Esophagus muscularis mucosa (tissue), 4 donors: ENCODE results near the gene CFAP410. TPM values are rescaled to one million over a fixed set of nuclear protein-coding genes. Genes with fewer than 3 reads are reported as not detected.
A peak's percentile ranks its signal among the peaks of the same experiment; 100 is the strongest.

Experiments
- DNase-seq: peaks from one replicate; pipeline ENCODE4 v3.0.0-alpha.2; 2017; ENCODE audit errors: extremely low spot score
- H3K27ac ChIP-seq, 4 donors: fragments of 200-600 bp; sonication (generic); replicated peaks in 1 of 4; 1 replicate in 3 of 4; 2 replicates in 1 of 4; pipeline ENCODE4 v1.5.1; 2016 to 2019; ENCODE audit warnings: mild to moderate bottlenecking in 1 of 4
- H3K27me3 ChIP-seq, 4 donors: fragments of 200-600 bp; sonication (generic); one replicate each; pipeline versions ENCODE4 v1.5.1 to v1.6.0; 2016 to 2019
- H3K36me3 ChIP-seq, 4 donors: fragments of 200-600 bp; sonication (generic); one replicate each; pipeline ENCODE4 v1.5.1; 2016 to 2019
- H3K4me1 ChIP-seq, 4 donors: fragments of 200-600 bp; sonication (generic); one replicate each; pipeline ENCODE4 v1.5.1; 2016 to 2019
- H3K4me3 ChIP-seq, 4 donors: fragments of 200-600 bp; sonication (generic); 1 replicate in 2 of 4; 2 replicates in 2 of 4; pipeline ENCODE4 v1.5.1; 2016 to 2019; ENCODE audit warnings: mild to moderate bottlenecking in 4 of 4, moderate library complexity in 1 of 4
- H3K9me3 ChIP-seq, 4 donors: fragments of 200-600 bp; sonication (generic); 1 replicate in 3 of 4; 2 replicates in 1 of 4; pipeline ENCODE4 v1.5.1; 2016 to 2019
- EP300 ChIP-seq: sonication (generic); formaldehyde crosslinking; IDR thresholded peaks from one replicate; pipeline ENCODE4 v1.6.1; 2017; ENCODE audit warnings: antibody characterized with exemption
- POLR2A ChIP-seq: fragments of 450-650 bp; IDR thresholded peaks from one replicate; pipeline ENCODE4 v1.6.1; 2017; ENCODE audit warnings: antibody characterized with exemption, moderate library complexity, mild to moderate bottlenecking, low read depth
- POLR2AphosphoS5 ChIP-seq, 2 donors: sonication (generic); formaldehyde crosslinking; IDR thresholded peaks; one replicate each; pipeline ENCODE4 v1.6.1; 2017; ENCODE audit warnings: antibody characterized with exemption in 2 of 2
- WGBS: methylation state at CpG from one replicate; pipeline ENCODE4 v1.1.5; 2018; 5-methylcytosine and 5-hydroxymethylcytosine counted together
- intact Hi-C: fragments of 100-400 bp; cut with DNase I; formaldehyde crosslinking; loops from one replicate; pipeline ENCODE4 v1.15.1; 2023
- total RNA-seq, 4 donors: library from RNA; depleted of rRNA; stranded (reverse); fragments of >200 nt; gene quantifications; one replicate each; pipeline versions ENCODE4 v1.1.0 to v1.2.1, GENCODE V29; 2016
- TF ChIP-seq, protein P1 (sequence below), 3 experiments: fragments of 200-600 bp in 2 of 3; fragments of 450-650 bp in 1 of 3; sonication (generic) in 2 of 3; IDR thresholded peaks; one replicate each; pipeline ENCODE4 v1.5.1; 2017 to 2019; ENCODE audit warnings: antibody characterized with exemption in 3 of 3, mild to moderate bottlenecking in 2 of 3, moderate library complexity in 1 of 3

Gene CFAP410
- total RNA-seq, 4 donors from 2014 or later: 26.6 to 43.5 (median 32.3) TPM

DNA sequence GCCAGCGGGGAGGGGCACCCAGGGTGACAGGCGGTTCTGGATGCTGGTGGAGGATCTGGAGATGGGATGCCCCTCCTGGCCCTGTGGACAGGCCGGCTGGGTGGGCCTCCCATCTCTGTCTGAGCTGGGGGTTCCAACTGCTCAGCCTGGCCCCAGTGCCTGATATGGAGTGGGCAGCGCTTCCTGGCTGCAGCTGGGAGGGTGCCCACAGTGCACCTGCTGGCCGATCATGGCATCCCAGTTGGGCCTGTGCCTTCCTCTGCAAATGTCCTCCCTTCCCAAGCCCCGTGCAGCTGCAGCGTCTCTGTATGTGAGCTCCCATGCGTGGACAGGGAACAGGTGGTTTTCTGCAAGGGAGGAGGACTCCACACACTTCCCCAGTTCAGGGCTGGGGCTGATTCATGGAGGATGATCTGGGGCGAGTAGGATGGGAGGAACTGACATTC lies 37.2 kb downstream of the CFAP410 start:
- Histone ChIP-seq H3K36me3 (peaks cover 0 to 11% (median 6%) of the 10 kb centered on the region in 4 donors), H3K4me1 (peaks cover 66 to 91% (median 81%) of the 10 kb centered on the region in 4 donors), H3K4me3 (no peak overlapping the region), H3K9me3 (no peaks in the 10 kb centered on the region), H3K27ac (peak overlapping the region in 1 of 4 donors; percentile 89), H3K27me3 (peaks cover 0 to 2% (median 0%) of the 10 kb centered on the region in 4 donors)
- TF ChIP-seq POLR2AphosphoS5 (IDR thresholded peaks at IDR 0.05): no peak
- TF ChIP-seq POLR2A: no peak
- TF ChIP-seq EP300: no peak
- TF ChIP-seq, protein P1, sequence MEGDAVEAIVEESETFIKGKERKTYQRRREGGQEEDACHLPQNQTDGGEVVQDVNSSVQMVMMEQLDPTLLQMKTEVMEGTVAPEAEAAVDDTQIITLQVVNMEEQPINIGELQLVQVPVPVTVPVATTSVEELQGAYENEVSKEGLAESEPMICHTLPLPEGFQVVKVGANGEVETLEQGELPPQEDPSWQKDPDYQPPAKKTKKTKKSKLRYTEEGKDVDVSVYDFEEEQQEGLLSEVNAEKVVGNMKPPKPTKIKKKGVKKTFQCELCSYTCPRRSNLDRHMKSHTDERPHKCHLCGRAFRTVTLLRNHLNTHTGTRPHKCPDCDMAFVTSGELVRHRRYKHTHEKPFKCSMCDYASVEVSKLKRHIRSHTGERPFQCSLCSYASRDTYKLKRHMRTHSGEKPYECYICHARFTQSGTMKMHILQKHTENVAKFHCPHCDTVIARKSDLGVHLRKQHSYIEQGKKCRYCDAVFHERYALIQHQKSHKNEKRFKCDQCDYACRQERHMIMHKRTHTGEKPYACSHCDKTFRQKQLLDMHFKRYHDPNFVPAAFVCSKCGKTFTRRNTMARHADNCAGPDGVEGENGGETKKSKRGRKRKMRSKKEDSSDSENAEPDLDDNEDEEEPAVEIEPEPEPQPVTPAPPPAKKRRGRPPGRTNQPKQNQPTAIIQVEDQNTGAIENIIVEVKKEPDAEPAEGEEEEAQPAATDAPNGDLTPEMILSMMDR (IDR thresholded peaks at IDR 0.05): no peak
- intact Hi-C loops: no loop called here
- 100% methylated on average over 2 of the region's 9 CpGs for WGBS
- DNase-seq: no peak

DNA sequence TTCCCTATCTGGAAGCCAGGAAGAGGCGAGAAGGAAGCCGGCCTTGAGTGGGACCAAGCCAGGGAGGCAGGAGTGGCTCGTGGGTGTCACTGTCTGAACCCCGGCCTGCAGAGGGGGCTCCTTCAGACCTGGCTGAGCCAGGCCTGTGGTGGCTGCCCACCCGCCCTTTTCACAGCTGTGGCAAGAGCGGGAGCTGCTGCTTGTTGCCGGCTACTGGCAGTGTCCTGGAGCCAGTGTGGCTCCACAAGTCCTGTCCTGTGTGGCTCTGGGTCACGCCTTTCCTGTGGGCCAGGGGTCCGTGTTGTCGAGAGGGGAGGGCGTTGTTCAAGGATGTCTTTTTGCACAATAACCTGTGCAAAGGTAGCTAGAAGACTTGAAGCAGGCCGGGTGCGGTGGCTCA lies 38.0 kb downstream of the CFAP410 start:
- Histone ChIP-seq H3K27me3 (peaks cover 0 to 10% (median 0%) of the 10 kb centered on the region in 4 donors), H3K4me1 (peaks cover 66 to 85% (median 77%) of the 10 kb centered on the region in 4 donors), H3K36me3 (peaks cover 0 to 3% (median 0%) of the 10 kb centered on the region in 4 donors), H3K27ac (peak overlapping the region; percentile 89 to 93 (median 93)), H3K4me3 (peak overlapping the region; percentile 93 to 98 (median 96)), H3K9me3 (no peaks in the 10 kb centered on the region)
- intact Hi-C loops: no loop called here
- TF ChIP-seq, protein P1 (IDR thresholded peaks at IDR 0.05): no peak
- TF ChIP-seq EP300 (no peak), POLR2AphosphoS5 (IDR thresholded peaks at IDR 0.05) (no peak), POLR2A (no peak)
- no peak for DNase-seq
- WGBS: 71% methylated on average over 13 of the region's 13 CpGs

DNA sequence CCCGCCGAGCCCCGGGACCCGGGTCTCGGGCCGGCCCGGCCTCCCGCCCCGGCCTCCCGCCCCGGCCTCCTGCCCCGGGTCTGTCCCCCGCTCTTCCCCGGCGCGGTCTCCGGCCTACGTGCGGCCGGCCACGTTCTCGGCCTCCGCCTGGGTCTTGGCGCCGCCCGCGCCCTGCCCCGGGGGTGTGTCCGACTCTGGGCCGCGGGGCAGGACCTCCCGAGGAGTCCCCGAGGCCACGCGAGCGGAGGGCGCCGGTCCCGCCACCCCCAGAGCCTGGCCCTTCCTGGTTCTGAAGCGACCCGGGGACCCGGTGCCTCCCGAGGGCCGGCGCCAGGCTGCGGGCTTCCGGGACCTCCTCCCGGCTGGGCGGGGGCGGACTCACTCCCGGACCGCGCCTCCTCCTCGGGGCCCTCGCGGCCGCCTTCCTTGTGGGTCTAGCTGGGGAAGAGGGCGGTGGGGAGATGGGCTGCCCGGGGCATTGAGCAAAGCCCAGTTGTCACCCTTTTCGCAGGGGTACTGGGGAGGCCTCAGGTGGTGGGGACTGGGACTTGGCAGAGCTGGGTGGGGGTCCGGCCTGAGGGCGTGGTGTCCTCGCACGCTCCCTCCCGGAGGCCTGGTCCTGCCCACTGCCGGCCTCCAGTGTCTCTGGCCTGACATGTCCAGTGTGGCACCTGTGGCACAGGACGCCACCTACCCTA lies 38.8 kb downstream of the CFAP410 start:
- peak; percentile 34 to 70 for TF ChIP-seq POLR2AphosphoS5 (IDR thresholded peaks at IDR 0.05)
- no peak for TF ChIP-seq EP300
- 4% methylated on average over 5 of the region's 67 CpGs for WGBS
- Histone ChIP-seq H3K27ac (peak overlapping the region; percentile 89 to 93 (median 93)), H3K4me3 (peak overlapping the region; percentile 93 to 98 (median 96)), H3K4me1 (peaks cover 61 to 82% (median 70%) of the 10 kb centered on the region in 4 donors), H3K9me3 (no peaks in the 10 kb centered on the region), H3K36me3 (no peaks in the 10 kb centered on the region), H3K27me3 (peaks cover 0 to 18% (median 0%) of the 10 kb centered on the region in 4 donors)
- peak; percentile 95 for DNase-seq
- intact Hi-C loops: no loop called here

DNA sequence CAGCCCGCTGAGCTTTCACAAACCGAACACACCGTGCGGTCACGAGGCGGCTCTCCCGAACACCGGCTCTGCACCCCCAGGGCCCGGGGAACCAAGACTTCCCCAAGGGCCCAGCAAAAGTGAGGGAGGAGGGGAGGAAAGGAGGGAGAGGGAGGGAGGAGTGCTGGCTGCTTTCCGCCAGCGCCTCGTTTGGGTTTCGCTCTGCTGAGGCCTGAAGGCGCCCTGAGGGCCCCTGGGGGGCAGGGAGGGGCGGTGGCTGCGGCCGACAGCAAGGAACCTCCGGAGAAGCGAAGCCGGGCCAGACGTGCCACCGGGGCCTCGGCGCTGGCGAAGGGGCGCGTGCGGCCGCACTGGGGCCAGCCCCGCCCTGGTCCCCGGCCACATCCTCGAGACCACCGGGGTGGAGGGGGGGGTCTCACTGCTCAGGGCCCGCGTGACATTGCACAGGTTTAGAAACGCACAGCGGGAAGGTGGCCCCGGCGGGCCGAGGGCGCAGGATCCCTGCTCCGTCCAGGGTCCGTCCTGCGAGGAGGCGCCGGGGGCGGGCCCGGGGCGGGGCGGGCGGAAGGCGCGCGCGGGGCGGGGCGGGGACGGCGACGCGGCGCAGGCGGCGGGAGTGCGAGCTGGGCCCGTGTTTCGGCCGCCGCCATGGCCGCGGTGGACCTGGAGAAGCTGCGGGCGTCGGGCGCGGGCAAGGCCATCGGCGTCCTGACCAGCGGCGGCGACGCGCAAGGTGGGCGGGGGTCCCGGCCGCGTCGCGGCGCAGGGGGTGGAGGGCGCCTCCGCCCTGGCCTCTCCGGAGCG lies 39.5 kb downstream of the CFAP410 start, which contains the start of gene PFKL:
TSS of gene PFKL (plus strand) at position 596 of the 804 bp plus-strand sequence. CDS start at position 649, 53 bp downstream.
- intact Hi-C loops: loop anchor here (2.0 to 5.0 kb wide), 2 partner anchors 37 to 287 kb away; partner anchors contain the start of gene TRAPPC10
- H3K36me3 ChIP-seq: no peaks in the 10 kb centered on the region
- no peaks in the 10 kb centered on the region for H3K9me3 ChIP-seq
- peak within 1 kb of the TSS; percentile 93 to 98 (median 96) for H3K4me3 ChIP-seq
- WGBS: 2% methylated on average over 9 of the region's 94 CpGs
- DNase-seq: no peak
- H3K27ac ChIP-seq: peak within 1 kb of the TSS; percentile 89 to 93 (median 93)
- TF ChIP-seq POLR2A: no peak
- TF ChIP-seq POLR2AphosphoS5 (IDR thresholded peaks at IDR 0.05): peak; percentile 12 to 62
- peaks cover 59 to 81% (median 70%) of the 10 kb centered on the region in 4 donors for H3K4me1 ChIP-seq
- H3K27me3 ChIP-seq: peaks cover 0 to 25% (median 0%) of the 10 kb centered on the region in 4 donors

DNA sequence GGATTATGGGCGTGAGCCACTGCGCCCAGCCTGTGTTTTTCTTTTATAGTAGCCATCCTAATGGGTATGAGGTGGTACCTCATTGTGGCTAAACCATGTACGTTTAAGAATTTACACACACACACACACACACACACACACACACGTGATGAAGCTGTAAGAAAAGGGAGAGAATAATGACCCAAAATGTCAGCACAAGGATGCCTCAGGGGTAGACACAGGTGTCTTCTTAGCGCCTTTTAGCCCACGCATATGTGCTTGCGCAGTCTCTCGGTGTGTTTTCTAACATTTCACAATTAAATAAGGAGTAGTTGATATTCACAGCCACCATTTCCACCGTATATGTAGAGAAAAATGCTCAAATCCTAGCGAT lies 40.1 kb downstream of the CFAP410 start:
- H3K27me3 ChIP-seq: peaks cover 0 to 31% (median 0%) of the 10 kb centered on the region in 4 donors
- no peak for DNase-seq
- peaks cover 58 to 81% (median 70%) of the 10 kb centered on the region in 4 donors for H3K4me1 ChIP-seq
- no peaks in the 10 kb centered on the region for H3K36me3 ChIP-seq
- 26% methylated on average over 10 of the region's 10 CpGs for WGBS
- intact Hi-C loops: loop anchor here (2.0 to 5.0 kb wide), 2 partner anchors 38 to 287 kb away; partner anchors contain the start of gene TRAPPC10
- TF ChIP-seq EP300: no peak
- no peak for TF ChIP-seq POLR2A
- TF ChIP-seq, protein P1 (IDR thresholded peaks at IDR 0.05): no peak
- TF ChIP-seq POLR2AphosphoS5 (IDR thresholded peaks at IDR 0.05): no peak
- peak overlapping the region; percentile 93 to 98 (median 96) for H3K4me3 ChIP-seq
- peak overlapping the region; percentile 89 to 93 (median 93) for H3K27ac ChIP-seq
- no peaks in the 10 kb centered on the region for H3K9me3 ChIP-seq
